AG09319 (cell line): Measurements from ENCODE around the gene GNAT1.

Source experiments
- DNase-seq: peaks from one replicate; pipeline ENCODE4 v3.0.0-alpha.2; 2010; ENCODE audit warnings: low read depth; ENCODE audit errors: extremely low read depth
- TF ChIP-seq, protein P1 (sequence below): IDR thresholded peaks from 2 replicates; pipeline ENCODE4 v1.5.1; 2011; ENCODE audit warnings: low read depth, mild to moderate bottlenecking, inconsistent platforms, low read length, moderate library complexity

GNAT1 gene

DNA sequence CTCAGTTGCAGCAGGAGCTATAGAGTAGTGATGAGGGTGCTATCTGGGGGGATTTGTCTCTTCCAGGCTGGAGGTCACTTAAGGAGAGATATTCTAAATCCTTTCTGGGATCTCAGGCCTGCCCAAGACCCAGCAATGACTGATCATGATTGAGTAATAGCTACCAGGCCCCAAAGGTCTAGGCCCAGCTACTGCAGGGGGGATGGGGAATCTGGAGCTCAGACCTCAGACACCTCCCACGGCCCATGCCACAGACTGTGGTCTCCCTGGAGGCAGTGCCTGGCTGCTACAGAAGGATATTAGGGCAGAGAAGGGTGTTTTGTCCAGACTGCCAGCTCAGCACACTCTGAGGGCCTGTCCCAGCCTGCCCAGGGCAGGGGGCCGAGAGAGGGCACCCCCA is 20.5 kb downstream of the GNAT1 start:
- DNase-seq: peak; percentile 8
- TF ChIP-seq, protein P1, sequence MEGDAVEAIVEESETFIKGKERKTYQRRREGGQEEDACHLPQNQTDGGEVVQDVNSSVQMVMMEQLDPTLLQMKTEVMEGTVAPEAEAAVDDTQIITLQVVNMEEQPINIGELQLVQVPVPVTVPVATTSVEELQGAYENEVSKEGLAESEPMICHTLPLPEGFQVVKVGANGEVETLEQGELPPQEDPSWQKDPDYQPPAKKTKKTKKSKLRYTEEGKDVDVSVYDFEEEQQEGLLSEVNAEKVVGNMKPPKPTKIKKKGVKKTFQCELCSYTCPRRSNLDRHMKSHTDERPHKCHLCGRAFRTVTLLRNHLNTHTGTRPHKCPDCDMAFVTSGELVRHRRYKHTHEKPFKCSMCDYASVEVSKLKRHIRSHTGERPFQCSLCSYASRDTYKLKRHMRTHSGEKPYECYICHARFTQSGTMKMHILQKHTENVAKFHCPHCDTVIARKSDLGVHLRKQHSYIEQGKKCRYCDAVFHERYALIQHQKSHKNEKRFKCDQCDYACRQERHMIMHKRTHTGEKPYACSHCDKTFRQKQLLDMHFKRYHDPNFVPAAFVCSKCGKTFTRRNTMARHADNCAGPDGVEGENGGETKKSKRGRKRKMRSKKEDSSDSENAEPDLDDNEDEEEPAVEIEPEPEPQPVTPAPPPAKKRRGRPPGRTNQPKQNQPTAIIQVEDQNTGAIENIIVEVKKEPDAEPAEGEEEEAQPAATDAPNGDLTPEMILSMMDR: no peak

DNA sequence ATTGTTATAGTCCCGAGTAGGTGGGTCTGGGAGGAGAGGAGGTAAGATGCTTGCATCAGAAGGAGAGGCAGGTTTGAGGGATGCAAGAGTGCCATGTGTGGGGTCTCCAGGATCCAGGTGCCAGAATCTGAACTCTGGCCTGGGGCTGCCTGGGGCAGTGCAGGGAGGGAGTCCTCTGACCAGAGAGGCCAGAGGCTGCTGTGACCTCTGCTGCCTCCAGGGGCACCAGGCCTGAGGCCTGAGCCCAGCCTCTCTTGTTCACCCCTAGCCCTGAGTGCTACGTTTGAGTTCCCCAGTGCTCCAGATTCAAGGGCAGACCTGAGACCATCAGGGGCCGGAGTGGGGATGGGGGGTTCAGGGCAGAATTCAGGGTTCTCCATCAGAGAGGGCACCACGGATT is 21.1 kb downstream of the GNAT1 start:
- TF ChIP-seq, protein P1: no peak
- no peak for DNase-seq

DNA sequence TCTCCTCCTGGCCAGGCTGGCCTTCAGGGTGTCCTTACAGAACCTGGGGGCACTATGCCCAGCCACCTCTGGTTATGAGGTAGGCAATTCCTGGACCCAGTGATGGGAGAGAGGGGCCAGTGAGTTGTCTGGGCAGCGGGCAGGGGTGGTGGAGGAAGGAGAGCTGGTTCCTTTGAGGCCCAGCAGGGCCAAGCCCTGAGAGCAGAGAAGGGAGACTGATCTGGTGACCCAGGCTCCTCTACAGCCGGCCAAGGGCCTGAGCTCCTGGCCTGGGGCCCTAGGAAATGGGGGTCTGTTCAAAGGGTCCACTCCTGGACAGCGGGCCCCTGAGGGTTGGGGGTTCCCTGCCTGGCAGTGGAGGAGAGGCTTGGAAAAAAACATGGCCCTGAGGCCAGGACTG is 21.6 kb downstream of the GNAT1 start:
- DNase-seq: no peak
- TF ChIP-seq, protein P1: no peak

DNA sequence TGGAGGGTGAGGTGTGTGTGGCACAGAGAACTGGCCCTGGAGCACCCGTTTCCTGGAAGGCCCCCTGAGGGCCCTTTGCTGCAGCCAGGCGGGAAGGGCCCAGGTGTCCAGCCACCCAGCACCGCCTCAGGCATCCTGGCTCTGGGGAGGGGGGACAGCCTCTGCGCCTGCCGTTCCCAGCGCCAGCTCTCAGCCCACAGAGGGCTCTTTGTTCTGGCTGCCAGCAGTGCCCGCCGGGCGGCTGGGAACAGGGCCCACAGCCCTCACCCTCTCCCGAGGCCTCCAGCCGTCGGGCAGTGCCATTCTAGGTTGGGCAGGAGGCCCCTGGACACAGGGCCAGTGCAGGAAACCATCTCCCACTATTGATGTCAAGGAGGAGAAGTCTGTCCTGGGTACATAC is 22.0 kb downstream of the GNAT1 start:
- TF ChIP-seq, protein P1: no peak
- no peak for DNase-seq

DNA sequence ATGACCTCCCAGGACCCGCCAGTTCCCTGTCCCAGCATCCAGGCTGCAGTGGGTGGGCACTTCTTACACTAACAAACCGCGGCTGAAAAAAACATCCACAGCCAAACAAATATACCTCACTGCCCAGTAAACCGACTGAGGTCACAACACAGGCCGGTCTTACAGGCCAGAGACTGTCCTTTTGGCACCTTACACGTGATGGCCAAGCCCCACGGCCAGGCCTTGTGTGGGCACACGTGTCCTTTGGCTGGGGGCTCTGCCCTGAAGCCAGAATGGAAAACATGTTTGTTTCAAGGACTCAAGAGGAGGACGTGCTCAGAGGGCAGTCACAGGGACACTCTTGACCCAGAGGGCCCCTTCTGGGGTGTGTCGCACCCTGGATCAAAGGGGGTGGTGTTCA is 23.4 kb downstream of the GNAT1 start:
- DNase-seq: no peak
- TF ChIP-seq, protein P1: no peak

DNA sequence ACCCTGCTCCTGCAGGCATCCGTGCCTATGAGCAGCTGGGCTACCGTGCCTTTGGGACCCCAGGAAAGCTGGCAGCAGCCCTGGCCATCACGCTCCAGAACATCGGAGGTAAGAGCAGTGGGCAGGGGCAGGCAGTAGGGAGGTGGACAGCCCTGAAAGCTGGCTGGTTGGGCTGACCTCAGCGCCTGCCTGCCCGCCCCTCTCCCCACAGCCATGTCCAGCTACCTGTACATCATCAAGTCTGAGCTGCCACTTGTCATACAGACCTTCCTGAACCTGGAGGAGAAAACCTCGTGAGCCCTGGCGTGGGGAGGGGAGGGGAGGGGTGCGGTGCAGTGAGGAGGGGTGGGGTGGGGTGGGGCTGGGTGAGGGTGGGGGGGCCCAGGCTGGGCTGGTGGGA is 24.1 kb downstream of the GNAT1 start:
- DNase-seq: no peak
- TF ChIP-seq, protein P1: no peak

DNA sequence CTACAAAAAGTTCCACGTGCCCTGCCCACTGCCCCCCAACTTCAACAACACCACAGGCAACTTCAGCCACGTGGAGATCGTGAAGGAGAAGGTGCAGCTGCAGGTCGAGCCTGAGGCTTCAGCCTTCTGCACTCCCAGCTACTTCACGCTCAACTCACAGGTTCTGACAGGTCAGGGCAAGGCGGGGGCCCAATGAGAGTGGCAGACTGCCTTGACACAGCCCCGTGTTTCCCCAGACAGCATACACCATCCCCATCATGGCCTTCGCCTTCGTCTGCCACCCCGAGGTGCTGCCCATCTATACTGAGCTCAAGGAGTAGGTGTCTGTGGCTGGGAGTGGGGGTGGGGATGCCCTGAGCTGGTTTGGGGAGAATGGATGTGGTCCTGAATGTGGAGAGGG is 26.3 kb downstream of the GNAT1 start:
- TF ChIP-seq, protein P1: no peak
- no peak for DNase-seq
